ENCODE data around the gene ZNF367.

DNA sequence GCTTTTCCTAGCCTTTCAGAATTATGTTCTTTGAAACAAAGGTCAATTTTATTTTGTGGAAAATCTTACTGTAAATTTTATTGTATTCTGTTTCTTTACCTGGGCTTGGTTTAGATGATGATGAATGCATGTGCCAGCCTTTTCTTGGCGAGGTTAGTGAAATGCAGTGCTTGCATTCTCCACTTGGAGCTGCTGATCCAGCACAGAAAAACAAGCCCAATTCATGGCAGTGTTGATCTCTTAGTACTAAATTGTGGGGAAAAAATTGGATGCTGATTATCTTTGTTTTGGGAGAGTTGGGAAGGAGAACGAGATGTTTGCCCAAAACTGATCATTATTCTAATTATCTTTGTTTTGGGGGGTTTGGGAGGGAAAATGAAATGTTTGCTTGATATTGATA, 35.5 kb upstream of the ZNF367 start:
- TF ChIP-seq EZH2 (IDR thresholded peaks at IDR 0.05; ENCODE audit: low read length) = no peak
- peak; percentile 49 to 67 (median 53) for TF ChIP-seq CTCF (optimal IDR thresholded peaks at IDR 0.05 in 1 of 3, IDR thresholded peaks at IDR 0.05 in 1 of 3, conservative IDR thresholded peaks at IDR 0.05 in 1 of 3; ENCODE audit: extremely low read depth in 1 of 3, insufficient read depth in 2 of 3, low read length in 3 of 3)

All from keratinocyte (primary cell).